ENCODE results near the gene CTNNA1.
"Not testable (repeated sequence)": the region's sequence is repeated elsewhere in the genome, so short reads cannot be mapped to it uniquely, and the experiment has no call there.

The CTNNA1 gene

GRCh38 chr5:138770977-138771376, 17.8 kb downstream of the CTNNA1 start:
- peaks cover 0 to 3% (median 0%) of the 10 kb centered on the region in 5 donors for H3K36me3 ChIP-seq (ENCODE audit: control insufficient read depth in 5 of 5, insufficient read depth in 5 of 5, low read length in 5 of 5)
- no peak overlapping the region for H3K4me3 ChIP-seq (ENCODE audit: low read depth in 1 of 5, low read length in 5 of 5)
- no peaks in the 10 kb centered on the region for H3K27me3 ChIP-seq (ENCODE audit: control insufficient read depth in 5 of 5, insufficient read depth in 4 of 5, low read length in 5 of 5)
- H3K9me3 ChIP-seq (ENCODE audit: control insufficient read depth in 5 of 5, low read length in 5 of 5) = no peaks in the 10 kb centered on the region
- no peak overlapping the region for H3K9ac ChIP-seq (ENCODE audit: low read length in 5 of 5)
- H3K4me1 ChIP-seq (ENCODE audit: control insufficient read depth in 5 of 5, insufficient read depth in 5 of 5, low read length in 5 of 5) = peaks cover 0 to 45% (median 41%) of the 10 kb centered on the region in 5 donors
- H3K27ac ChIP-seq (ENCODE audit: low read depth, low read length) = no peak overlapping the region

GRCh38 chr5:138772986-138773594, 19.9 kb downstream of the CTNNA1 start:
- peaks cover 0 to 36% (median 31%) of the 10 kb centered on the region in 5 donors for H3K4me1 ChIP-seq (ENCODE audit: control insufficient read depth in 5 of 5, insufficient read depth in 5 of 5, low read length in 5 of 5)
- H3K4me3 ChIP-seq (ENCODE audit: low read depth in 1 of 5, low read length in 5 of 5) = peak overlapping the region in 2 of 5 donors; percentile 4 to 10
- H3K9me3 ChIP-seq (ENCODE audit: control insufficient read depth in 5 of 5, low read length in 5 of 5) = no peaks in the 10 kb centered on the region
- H3K27ac ChIP-seq (ENCODE audit: low read depth, low read length) = no peak overlapping the region
- H3K27me3 ChIP-seq (ENCODE audit: control insufficient read depth in 5 of 5, insufficient read depth in 4 of 5, low read length in 5 of 5) = no peaks in the 10 kb centered on the region
- H3K9ac ChIP-seq (ENCODE audit: low read length in 5 of 5) = peak overlapping the region in 1 of 5 donors; percentile 54
- H3K36me3 ChIP-seq (ENCODE audit: control insufficient read depth in 5 of 5, insufficient read depth in 5 of 5, low read length in 5 of 5) = peaks cover 0 to 3% (median 1%) of the 10 kb centered on the region in 5 donors

GRCh38 chr5:138773624-138774023, 20.4 kb downstream of the CTNNA1 start:
- H3K4me3 ChIP-seq (ENCODE audit: low read depth in 1 of 5, low read length in 5 of 5) = peak overlapping the region in 1 of 5 donors; percentile 10
- H3K36me3 ChIP-seq (ENCODE audit: control insufficient read depth in 5 of 5, insufficient read depth in 5 of 5, low read length in 5 of 5); H3K27me3 ChIP-seq (ENCODE audit: control insufficient read depth in 5 of 5, insufficient read depth in 4 of 5, low read length in 5 of 5); H3K9ac ChIP-seq (ENCODE audit: low read length in 5 of 5); H3K9me3 ChIP-seq (ENCODE audit: control insufficient read depth in 5 of 5, low read length in 5 of 5); H3K27ac ChIP-seq (ENCODE audit: low read depth, low read length): not testable (repeated sequence)
- peaks cover 0 to 31% (median 26%) of the 10 kb centered on the region in 5 donors for H3K4me1 ChIP-seq (ENCODE audit: control insufficient read depth in 5 of 5, insufficient read depth in 5 of 5, low read length in 5 of 5)

GRCh38 chr5:138775034-138775433, 21.8 kb downstream of the CTNNA1 start:
- Histone ChIP-seq H3K9me3 (ENCODE audit: control insufficient read depth in 5 of 5, low read length in 5 of 5) (no peaks in the 10 kb centered on the region), H3K36me3 (ENCODE audit: control insufficient read depth in 5 of 5, insufficient read depth in 5 of 5, low read length in 5 of 5) (peaks cover 0 to 7% (median 5%) of the 10 kb centered on the region in 5 donors), H3K4me3 (ENCODE audit: low read depth in 1 of 5, low read length in 5 of 5) (no peak overlapping the region), H3K4me1 (ENCODE audit: control insufficient read depth in 5 of 5, insufficient read depth in 5 of 5, low read length in 5 of 5) (peaks cover 0 to 25% (median 14%) of the 10 kb centered on the region in 5 donors), H3K27me3 (ENCODE audit: control insufficient read depth in 5 of 5, insufficient read depth in 4 of 5, low read length in 5 of 5) (no peaks in the 10 kb centered on the region), H3K27ac (ENCODE audit: low read depth, low read length) (no peak overlapping the region), H3K9ac (ENCODE audit: low read length in 5 of 5) (no peak overlapping the region)

GRCh38 chr5:138778234-138778633, 25.0 kb downstream of the CTNNA1 start:
- no peak overlapping the region for H3K27ac ChIP-seq (ENCODE audit: low read depth, low read length)
- H3K4me1 ChIP-seq (ENCODE audit: control insufficient read depth in 5 of 5, insufficient read depth in 5 of 5, low read length in 5 of 5) = peaks cover 0 to 6% (median 4%) of the 10 kb centered on the region in 5 donors
- no peak overlapping the region for H3K4me3 ChIP-seq (ENCODE audit: low read depth in 1 of 5, low read length in 5 of 5)
- no peak overlapping the region for H3K9ac ChIP-seq (ENCODE audit: low read length in 5 of 5)
- H3K27me3 ChIP-seq (ENCODE audit: control insufficient read depth in 5 of 5, insufficient read depth in 4 of 5, low read length in 5 of 5) = no peaks in the 10 kb centered on the region
- H3K36me3 ChIP-seq (ENCODE audit: control insufficient read depth in 5 of 5, insufficient read depth in 5 of 5, low read length in 5 of 5) = peaks cover 12 to 21% (median 15%) of the 10 kb centered on the region in 5 donors
- H3K9me3 ChIP-seq (ENCODE audit: control insufficient read depth in 5 of 5, low read length in 5 of 5) = no peaks in the 10 kb centered on the region

- Histone ChIP-seq H3K27ac (ENCODE audit: low read depth, low read length) (no peak overlapping the region), H3K4me1 (ENCODE audit: control insufficient read depth in 5 of 5, insufficient read depth in 5 of 5, low read length in 5 of 5) (peaks cover 0 to 2% (median 0%) of the 10 kb centered on the region in 5 donors), H3K4me3 (ENCODE audit: low read depth in 1 of 5, low read length in 5 of 5) (no peak overlapping the region), H3K9me3 (ENCODE audit: control insufficient read depth in 5 of 5, low read length in 5 of 5) (no peaks in the 10 kb centered on the region), H3K9ac (ENCODE audit: low read length in 5 of 5) (no peak overlapping the region), H3K36me3 (ENCODE audit: control insufficient read depth in 5 of 5, insufficient read depth in 5 of 5, low read length in 5 of 5) (peaks cover 19 to 29% (median 26%) of the 10 kb centered on the region in 5 donors), H3K27me3 (ENCODE audit: control insufficient read depth in 5 of 5, insufficient read depth in 4 of 5, low read length in 5 of 5) (no peaks in the 10 kb centered on the region)
Measured at GRCh38 chr5:138783976-138784375, 30.8 kb downstream of the CTNNA1 start.

GRCh38 chr5:138784590-138784989, 31.4 kb downstream of the CTNNA1 start:
- no peak overlapping the region for H3K27ac ChIP-seq (ENCODE audit: low read depth, low read length)
- H3K36me3 ChIP-seq (ENCODE audit: control insufficient read depth in 5 of 5, insufficient read depth in 5 of 5, low read length in 5 of 5) = peaks cover 19 to 29% (median 26%) of the 10 kb centered on the region in 5 donors

GRCh38 chr5:138789771-138790242, 36.6 kb downstream of the CTNNA1 start:
- no peaks in the 10 kb centered on the region for H3K9me3 ChIP-seq (ENCODE audit: control insufficient read depth in 5 of 5, low read length in 5 of 5)
- no peak overlapping the region for H3K27ac ChIP-seq (ENCODE audit: low read depth, low read length)
- H3K4me1 ChIP-seq (ENCODE audit: control insufficient read depth in 5 of 5, insufficient read depth in 5 of 5, low read length in 5 of 5) = peaks cover 0 to 26% (median 17%) of the 10 kb centered on the region in 5 donors
- no peak overlapping the region for H3K9ac ChIP-seq (ENCODE audit: low read length in 5 of 5)
- H3K36me3 ChIP-seq (ENCODE audit: control insufficient read depth in 5 of 5, insufficient read depth in 5 of 5, low read length in 5 of 5) = peaks cover 4 to 9% (median 6%) of the 10 kb centered on the region in 5 donors
- no peak overlapping the region for H3K4me3 ChIP-seq (ENCODE audit: low read depth in 1 of 5, low read length in 5 of 5)
- H3K27me3 ChIP-seq (ENCODE audit: control insufficient read depth in 5 of 5, insufficient read depth in 4 of 5, low read length in 5 of 5) = no peaks in the 10 kb centered on the region

More at GRCh38 chr5:138784590-138784989, 31.4 kb downstream of the CTNNA1 start:
- Histone ChIP-seq H3K4me1 (ENCODE audit: control insufficient read depth in 5 of 5, insufficient read depth in 5 of 5, low read length in 5 of 5) (peaks cover 0 to 2% (median 0%) of the 10 kb centered on the region in 5 donors), H3K27me3 (ENCODE audit: control insufficient read depth in 5 of 5, insufficient read depth in 4 of 5, low read length in 5 of 5) (no peaks in the 10 kb centered on the region), H3K9ac (ENCODE audit: low read length in 5 of 5) (no peak overlapping the region), H3K4me3 (ENCODE audit: low read depth in 1 of 5, low read length in 5 of 5) (no peak overlapping the region), H3K9me3 (ENCODE audit: control insufficient read depth in 5 of 5, low read length in 5 of 5) (no peaks in the 10 kb centered on the region)

GRCh38 chr5:138790684-138791083, 37.5 kb downstream of the CTNNA1 start:
- no peak overlapping the region for H3K4me3 ChIP-seq (ENCODE audit: low read depth in 1 of 5, low read length in 5 of 5)
- H3K36me3 ChIP-seq (ENCODE audit: control insufficient read depth in 5 of 5, insufficient read depth in 5 of 5, low read length in 5 of 5) = peaks cover 4 to 7% (median 6%) of the 10 kb centered on the region in 5 donors
- peaks cover 0 to 26% (median 17%) of the 10 kb centered on the region in 5 donors for H3K4me1 ChIP-seq (ENCODE audit: control insufficient read depth in 5 of 5, insufficient read depth in 5 of 5, low read length in 5 of 5)
- H3K9ac ChIP-seq (ENCODE audit: low read length in 5 of 5) = no peak overlapping the region
- H3K27ac ChIP-seq (ENCODE audit: low read depth, low read length) = no peak overlapping the region
- H3K27me3 ChIP-seq (ENCODE audit: control insufficient read depth in 5 of 5, insufficient read depth in 4 of 5, low read length in 5 of 5) = no peaks in the 10 kb centered on the region
- no peaks in the 10 kb centered on the region for H3K9me3 ChIP-seq (ENCODE audit: control insufficient read depth in 5 of 5, low read length in 5 of 5)

- no peak overlapping the region for H3K9ac ChIP-seq (ENCODE audit: low read length in 5 of 5)
- H3K36me3 ChIP-seq (ENCODE audit: control insufficient read depth in 5 of 5, insufficient read depth in 5 of 5, low read length in 5 of 5) = peaks cover 0 to 4% (median 3%) of the 10 kb centered on the region in 5 donors
Measured at GRCh38 chr5:138792195-138792790, 39.1 kb downstream of the CTNNA1 start.

More at GRCh38 chr5:138792195-138792790, 39.1 kb downstream of the CTNNA1 start:
- Histone ChIP-seq H3K4me1 (ENCODE audit: control insufficient read depth in 5 of 5, insufficient read depth in 5 of 5, low read length in 5 of 5) (peaks cover 0 to 27% (median 19%) of the 10 kb centered on the region in 5 donors), H3K27me3 (ENCODE audit: control insufficient read depth in 5 of 5, insufficient read depth in 4 of 5, low read length in 5 of 5) (no peaks in the 10 kb centered on the region), H3K9me3 (ENCODE audit: control insufficient read depth in 5 of 5, low read length in 5 of 5) (no peaks in the 10 kb centered on the region), H3K27ac (ENCODE audit: low read depth, low read length) (no peak overlapping the region), H3K4me3 (ENCODE audit: low read depth in 1 of 5, low read length in 5 of 5) (no peak overlapping the region)
